ENCODE measurements around the gene RER1. TPM values are rescaled to one million over a fixed set of nuclear protein-coding genes. Genes with fewer than 3 reads are reported as not detected.
A peak's percentile ranks its signal among the peaks of the same experiment; 100 is the strongest.

RER1 gene
- total RNA-seq, 2 donors from 2014 or later, result 191 to 221 TPM

GRCh38 chr1:2414297-2414958, 22.8 kb downstream of the RER1 start:
- ATAC-seq, result peak; percentile 29
- DNase-seq, result peak; percentile 66 to 86
- intact Hi-C loops (cut with DNase I, micrococcal nuclease), result loop anchor here in 1 of 2 donors (2.0 to 10.0 kb wide), 2 partner anchors 134 to 230 kb away; no protein-coding TSS in a partner anchor

- intact Hi-C loops (cut with DNase I, micrococcal nuclease), result loop anchor here (2.0 to 10.0 kb wide), 3 partner anchors 133 to 367 kb away; no protein-coding TSS in a partner anchor
- DNase-seq, result no peak
- no peak for ATAC-seq
These were observed 23.7 kb downstream of the RER1 start for GRCh38 chr1:2415337-2415736.

GRCh38 chr1:2415801-2416208, 24.2 kb downstream of the RER1 start:
- peak; percentile 76 for DNase-seq
- intact Hi-C loops (cut with DNase I, micrococcal nuclease), result loop anchor here (2.0 to 10.0 kb wide), 3 partner anchors 133 to 366 kb away; no protein-coding TSS in a partner anchor
- peak; percentile 52 for ATAC-seq

GRCh38 chr1:2416403-2416802, 24.8 kb downstream of the RER1 start:
- peak; percentile 34 for ATAC-seq
- peak; percentile 62 to 69 for DNase-seq
- intact Hi-C loops (cut with DNase I, micrococcal nuclease), result loop anchor here (5.0 to 10.0 kb wide), 2 partner anchors 228 to 366 kb away; no protein-coding TSS in a partner anchor

- intact Hi-C loops (cut with DNase I, micrococcal nuclease), result loop anchor here (5.0 to 10.0 kb wide), 2 partner anchors 228 to 365 kb away; no protein-coding TSS in a partner anchor
- DNase-seq (no peak), ATAC-seq (no peak)
These were observed 25.6 kb downstream of the RER1 start for GRCh38 chr1:2417083-2417832.

- intact Hi-C loops (cut with DNase I, micrococcal nuclease), result loop anchor here (5.0 to 10.0 kb wide), 2 partner anchors 227 to 364 kb away; no protein-coding TSS in a partner anchor
- DNase-seq, result no peak
- no peak for ATAC-seq
These were observed 26.2 kb downstream of the RER1 start for GRCh38 chr1:2417833-2418225.

- DNase-seq, result no peak
- ATAC-seq, result no peak
- intact Hi-C loops (cut with DNase I, micrococcal nuclease), result loop anchor here (5.0 to 10.0 kb wide), 2 partner anchors 226 to 363 kb away; no protein-coding TSS in a partner anchor
These were observed 27.2 kb downstream of the RER1 start for GRCh38 chr1:2418791-2419320.

- ATAC-seq, result no peak
- intact Hi-C loops (cut with DNase I, micrococcal nuclease), result loop anchor here (5.0 to 10.0 kb wide), 2 partner anchors 225 to 363 kb away; no protein-coding TSS in a partner anchor
- no peak for DNase-seq
These were observed 27.8 kb downstream of the RER1 start for GRCh38 chr1:2419416-2419815.

GRCh38 chr1:2422523-2422922, 30.9 kb downstream of the RER1 start:
- ATAC-seq, result no peak
- intact Hi-C loops (cut with DNase I, micrococcal nuclease), result no loop called here
- DNase-seq, result no peak

- no peak for ATAC-seq
- no peak for DNase-seq
- intact Hi-C loops (cut with DNase I, micrococcal nuclease), result no loop called here
These were observed 34.3 kb downstream of the RER1 start for GRCh38 chr1:2425892-2426291.

- intact Hi-C loops (cut with DNase I, micrococcal nuclease), result no loop called here
- DNase-seq, result no peak
- no peak for ATAC-seq
These were observed 34.9 kb downstream of the RER1 start for GRCh38 chr1:2426540-2426939.

- no peak for ATAC-seq
- intact Hi-C loops (cut with DNase I, micrococcal nuclease), result no loop called here
- DNase-seq, result no peak
These were observed 35.4 kb downstream of the RER1 start for GRCh38 chr1:2427051-2427450.

- intact Hi-C loops (cut with DNase I, micrococcal nuclease), result no loop called here
- no peak for DNase-seq
- ATAC-seq, result no peak
These were observed 36.3 kb downstream of the RER1 start for GRCh38 chr1:2427976-2428375.

- DNase-seq (no peak), ATAC-seq (no peak)
- intact Hi-C loops (cut with DNase I, micrococcal nuclease), result no loop called here
These were observed 36.8 kb downstream of the RER1 start for GRCh38 chr1:2428490-2428889.

GRCh38 chr1:2429780-2430591, 38.3 kb downstream of the RER1 start:
- intact Hi-C loops (cut with DNase I, micrococcal nuclease), result no loop called here
- ATAC-seq (no peak), DNase-seq (no peak)

GRCh38 chr1:2430592-2430973, 38.9 kb downstream of the RER1 start:
- intact Hi-C loops (cut with DNase I, micrococcal nuclease), result no loop called here
- DNase-seq (no peak), ATAC-seq (no peak)

- ATAC-seq (no peak), DNase-seq (no peak)
- intact Hi-C loops (cut with DNase I, micrococcal nuclease), result no loop called here
These were observed 39.5 kb downstream of the RER1 start for GRCh38 chr1:2431103-2431502.

- intact Hi-C loops (cut with DNase I, micrococcal nuclease), result no loop called here
- ATAC-seq (no peak), DNase-seq (no peak)
These were observed 39.9 kb downstream of the RER1 start for GRCh38 chr1:2431518-2431917.

GRCh38 chr1:2432441-2432844, 40.8 kb downstream of the RER1 start:
- no peak for ATAC-seq
- intact Hi-C loops (cut with DNase I, micrococcal nuclease), result no loop called here
- no peak for DNase-seq

All from left colon (tissue), 2 donors.